Measurements from ENCODE around the gene TRIM25. TPM values are rescaled to one million over a fixed set of nuclear protein-coding genes. Genes with fewer than 3 reads are reported as not detected.

TRIM25 gene
- total RNA-seq, 1 experiment from 2014 or later, result 135 TPM

DNA sequence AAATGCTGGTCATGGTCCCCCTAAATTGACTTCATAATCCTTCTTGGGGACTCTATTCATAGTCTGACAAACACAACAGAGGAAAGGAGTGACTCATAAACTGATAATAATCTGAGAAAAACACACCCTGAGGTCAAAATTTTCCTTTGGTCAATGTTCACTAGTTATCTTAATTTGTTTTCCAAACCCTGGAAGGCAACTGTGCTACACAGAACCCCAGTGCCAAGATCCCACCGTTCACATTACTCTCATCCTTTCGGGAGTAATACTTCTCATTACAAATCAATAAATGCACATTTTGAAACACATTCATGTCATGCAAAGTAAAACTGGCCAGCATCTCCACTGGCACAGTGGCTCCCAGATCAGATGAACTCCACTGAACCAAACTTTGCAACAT is 23.8 kb upstream of the TRIM25 start:
- H3K36me3 ChIP-seq (ENCODE audit: control insufficient read depth in 1 of 2, insufficient read depth in 2 of 2, low read length in 2 of 2), result peaks cover 27 to 62% of the 10 kb centered on the region in 2 experiments
- no peaks in the 10 kb centered on the region for H3K27me3 ChIP-seq (ENCODE audit: insufficient read depth, low read length)
- peaks cover 7% of the 10 kb centered on the region; the same call in 1 of the 2 replicates for H3K79me2 ChIP-seq (ENCODE audit: insufficient read depth, low read length)
- no TSS peak for BruUV-seq (replicated peaks)
- no peaks in the 10 kb centered on the region for H3K9me2 ChIP-seq (ENCODE audit: insufficient read depth)
- DNase-seq (ENCODE audit: low read depth, low spot score) (no peak), ATAC-seq (no peak)
- H3K4me2 ChIP-seq (ENCODE audit: low read length), result no peak overlapping the region
- H3K4me3 ChIP-seq (replicated peaks in 1 of 2; ENCODE audit: low read depth in 1 of 2, low read length in 2 of 2), result no peak overlapping the region
- no peak overlapping the region for H3K27ac ChIP-seq (ENCODE audit: low read depth, low read length)
- ChIA-PET CTCF (interaction anchor here (0.8 to 1.2 kb wide), 2 partner anchors 118 kb away, joined by 3 to 4 read pairs; no protein-coding TSS in a partner anchor), POLR2A (interaction anchor here (0.8 to 1.8 kb wide), 2 partner anchors 24 kb away, joined by 3 to 5 read pairs; partner anchors contain the start of gene TRIM25), RAD21 (ENCODE audit: low non-redundant PET in 1 of 2, low total read pairs in 2 of 2, uncharacterized antibody in 2 of 2, unreplicated experiment in 2 of 2) (no interaction called here)
- intact Hi-C loops (cut with micrococcal nuclease), result no loop called here
- no peaks in the 10 kb centered on the region for H3K9me3 ChIP-seq (ENCODE audit: control insufficient read depth in 1 of 2, insufficient read depth in 1 of 2, low read depth in 1 of 2, low read length in 2 of 2)
- no peak; the same call in 1 of the 2 replicates for TF ChIP-seq JUND (IDR thresholded peaks at IDR 0.05)
- no peak for TF ChIP-seq ZFX (IDR thresholded peaks at IDR 0.05)
- TF ChIP-seq CBX3 (IDR thresholded peaks at IDR 0.05; ENCODE audit: low read depth), result no peak
- no peak for TF ChIP-seq TCF7L2 (IDR thresholded peaks at IDR 0.05; ENCODE audit: borderline replicate concordance, extremely low read depth, insufficient read depth, insufficient read length)
- no peak for TF ChIP-seq POLR2AphosphoS5 (IDR thresholded peaks at IDR 0.05; ENCODE audit: low read depth, low read length)
- no peak for TF ChIP-seq FOSL1 (IDR thresholded peaks at IDR 0.05; ENCODE audit: low read depth)
- no peak for TF ChIP-seq RAD21 (IDR thresholded peaks at IDR 0.05; ENCODE audit: low read depth)
- TF ChIP-seq SP1 (IDR thresholded peaks at IDR 0.05; ENCODE audit: low read depth), result no peak; the same call in 1 of the 2 replicates
- no peak overlapping the region for H2AFZ ChIP-seq (ENCODE audit: low read depth, low read length, poor library complexity, severe bottlenecking)
- no peak overlapping the region for H3K9ac ChIP-seq (ENCODE audit: low read length)
- peaks cover 4 to 6% of the 10 kb centered on the region in 2 experiments; a peak in 1 of 4 replicates for H3K4me1 ChIP-seq (ENCODE audit: control insufficient read depth in 1 of 2, insufficient read depth in 2 of 2, low read length in 2 of 2)
- H4K20me1 ChIP-seq (ENCODE audit: insufficient read depth), result peaks cover 11% of the 10 kb centered on the region; the same call in 1 of the 2 replicates

DNA sequence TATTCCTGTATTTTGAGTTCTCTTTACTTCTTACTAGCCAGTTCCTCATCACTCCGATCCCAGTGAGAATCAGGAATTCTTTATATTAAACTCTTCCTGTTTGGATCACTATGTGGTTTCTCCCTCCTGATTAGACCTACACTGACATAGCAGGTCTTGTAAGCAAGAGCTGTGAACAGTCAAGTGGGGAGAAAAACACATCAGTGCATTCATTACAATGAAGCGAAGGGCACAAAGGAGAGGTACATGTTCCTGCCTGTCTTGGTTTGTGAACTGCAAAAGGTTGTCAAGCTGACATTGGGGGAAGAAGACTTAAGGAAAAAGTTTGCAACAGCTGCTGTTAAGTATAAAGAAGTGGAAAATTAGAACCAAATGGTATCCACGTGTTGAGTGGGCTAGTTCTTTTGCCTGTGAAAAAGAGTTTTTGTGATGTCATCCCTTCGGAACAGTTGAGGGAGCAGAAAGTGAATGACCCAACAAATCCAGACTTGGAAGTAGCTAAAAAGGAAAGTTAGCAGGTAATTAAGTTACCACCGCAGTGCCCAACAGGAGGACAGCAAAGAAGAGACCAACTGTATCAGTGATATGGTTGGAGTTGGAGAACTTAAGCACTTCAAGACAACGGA is 23.0 kb upstream of the TRIM25 start:
- Histone ChIP-seq H3K36me3 (ENCODE audit: control insufficient read depth in 1 of 2, insufficient read depth in 2 of 2, low read length in 2 of 2) (peaks cover 25 to 58% of the 10 kb centered on the region in 2 experiments), H3K9ac (ENCODE audit: low read length) (no peak overlapping the region), H3K4me2 (ENCODE audit: low read length) (no peak overlapping the region), H3K4me1 (ENCODE audit: control insufficient read depth in 1 of 2, insufficient read depth in 2 of 2, low read length in 2 of 2) (peaks cover 4 to 6% of the 10 kb centered on the region in 2 experiments; a peak in 1 of 4 replicates), H3K9me2 (ENCODE audit: insufficient read depth) (no peaks in the 10 kb centered on the region), H3K27ac (ENCODE audit: low read depth, low read length) (no peak overlapping the region), H2AFZ (ENCODE audit: low read depth, low read length, poor library complexity, severe bottlenecking) (no peak overlapping the region), H3K9me3 (ENCODE audit: control insufficient read depth in 1 of 2, insufficient read depth in 1 of 2, low read depth in 1 of 2, low read length in 2 of 2) (no peaks in the 10 kb centered on the region; a peak in 2 of 4 replicates), H3K27me3 (ENCODE audit: insufficient read depth, low read length) (no peaks in the 10 kb centered on the region), H3K79me2 (ENCODE audit: insufficient read depth, low read length) (peaks cover 7% of the 10 kb centered on the region; the same call in 1 of the 2 replicates), H4K20me1 (ENCODE audit: insufficient read depth) (peaks cover 11% of the 10 kb centered on the region; the same call in 1 of the 2 replicates), H3K4me3 (replicated peaks in 1 of 2; ENCODE audit: low read depth in 1 of 2, low read length in 2 of 2) (no peak overlapping the region)
- ATAC-seq, result no peak
- intact Hi-C loops (cut with micrococcal nuclease), result no loop called here
- POLR2A ChIA-PET, result interaction anchor here (1.8 kb wide), 1 partner anchor 23 kb away, joined by 5 read pairs; the partner anchor contains the start of gene TRIM25
- TF ChIP-seq POLR2AphosphoS5 (IDR thresholded peaks at IDR 0.05; ENCODE audit: low read depth, low read length), result no peak
- DNase-seq (ENCODE audit: low read depth, low spot score), result no peak
- no TSS peak for BruUV-seq (replicated peaks)
- CTCF ChIA-PET, result interaction anchor here (1.2 kb wide), 1 partner anchor 117 kb away, joined by 4 read pairs; no protein-coding TSS in a partner anchor
- RAD21 ChIA-PET (ENCODE audit: low non-redundant PET in 1 of 2, low total read pairs in 2 of 2, uncharacterized antibody in 2 of 2, unreplicated experiment in 2 of 2), result interaction anchor here in 1 of 2 experiments (0.7 kb wide), 1 partner anchor 117 kb away, joined by 3 read pairs; no protein-coding TSS in a partner anchor

All from HCT116 (cell line).